HCT116 (cell line): ENCODE data around the gene KNCN.

Source experiments
- CBX3 ChIP-seq: IDR thresholded peaks from 2 replicates; pipeline ENCODE4 v1.6.1; 2012; ENCODE audit warnings: low read depth
- EZH2 ChIP-seq: fragments of 200-600 bp; sonication (generic); IDR thresholded peaks from 2 replicates; pipeline ENCODE4 v1.6.1; 2017; ENCODE audit warnings: antibody characterized with exemption, mixed run types
- EZH2phosphoT487 ChIP-seq: fragments of 200-600 bp; IDR thresholded peaks from 2 replicates; pipeline ENCODE4 v1.6.1; 2018; ENCODE audit warnings: antibody characterized with exemption, borderline replicate concordance
- POLR2A ChIP-seq: IDR thresholded peaks from 2 replicates; pipeline ENCODE4 v1.7.0; 2011; ENCODE audit warnings: borderline replicate concordance; ENCODE audit not compliant: insufficient read depth, insufficient read length; ENCODE audit errors: extremely low read depth
- POLR2AphosphoS5 ChIP-seq: IDR thresholded peaks from 2 replicates; pipeline ENCODE4 v1.6.1; 2011; ENCODE audit warnings: mild to moderate bottlenecking, low read depth, low read length, moderate library complexity
- RAD21 ChIP-seq: IDR thresholded peaks from 2 replicates; pipeline ENCODE4 v1.6.1; 2012; ENCODE audit warnings: low read depth, mild to moderate bottlenecking
- TCF7L2 ChIP-seq: IDR thresholded peaks from 2 replicates; pipeline ENCODE4 v1.7.0; 2011; ENCODE audit warnings: borderline replicate concordance, inconsistent platforms; ENCODE audit not compliant: insufficient read depth, insufficient read length; ENCODE audit errors: extremely low read depth
- YY1 ChIP-seq: IDR thresholded peaks from 2 replicates; pipeline ENCODE4 v1.6.1; 2011; ENCODE audit warnings: low read length, low read depth, moderate library complexity, mild to moderate bottlenecking; ENCODE audit not compliant: insufficient replicate concordance; ENCODE audit errors: extremely low read depth
- ZNF274 ChIP-seq: fragments of 200-500 bp; sonication (Bioruptor generic); IDR thresholded peaks from 2 replicates; pipeline ENCODE4 v1.6.1; 2014; ENCODE audit warnings: mild to moderate bottlenecking, low read depth, low read length, inconsistent platforms
- TF ChIP-seq, protein P1 (sequence below), 3 experiments: fragments of 200-600 bp in 1 of 3; sonication (generic) in 1 of 3; IDR thresholded peaks in 2 of 3; conservative IDR thresholded peaks in 1 of 3; 2 replicates each; pipeline ENCODE4 v1.5.1; 2012 to 2017; ENCODE audit warnings: low read depth in 2 of 3, low read length in 2 of 3, antibody characterized with exemption in 1 of 3, borderline replicate concordance in 1 of 3, control low read depth in 1 of 3, mild to moderate bottlenecking in 1 of 3, mixed read lengths in 1 of 3, mixed run types in 1 of 3, moderate library complexity in 1 of 3; ENCODE audit not compliant: insufficient read depth in 1 of 3
- TF ChIP-seq, protein P2 (sequence below): IDR thresholded peaks from 2 replicates; pipeline ENCODE4 v1.6.1; 2012
- TF ChIP-seq, protein P3 (sequence below): IDR thresholded peaks from 2 replicates; pipeline ENCODE4 v1.6.1; 2011; ENCODE audit warnings: mild to moderate bottlenecking, low read length, moderate library complexity; ENCODE audit not compliant: insufficient replicate concordance; ENCODE audit errors: extremely low read depth
- TF ChIP-seq, protein P4 (sequence below): IDR thresholded peaks from 2 replicates; pipeline ENCODE4 v1.6.1; 2012

- TF ChIP-seq EZH2phosphoT487 = no peak
- TF ChIP-seq RAD21 = no peak
- TF ChIP-seq, protein P1, sequence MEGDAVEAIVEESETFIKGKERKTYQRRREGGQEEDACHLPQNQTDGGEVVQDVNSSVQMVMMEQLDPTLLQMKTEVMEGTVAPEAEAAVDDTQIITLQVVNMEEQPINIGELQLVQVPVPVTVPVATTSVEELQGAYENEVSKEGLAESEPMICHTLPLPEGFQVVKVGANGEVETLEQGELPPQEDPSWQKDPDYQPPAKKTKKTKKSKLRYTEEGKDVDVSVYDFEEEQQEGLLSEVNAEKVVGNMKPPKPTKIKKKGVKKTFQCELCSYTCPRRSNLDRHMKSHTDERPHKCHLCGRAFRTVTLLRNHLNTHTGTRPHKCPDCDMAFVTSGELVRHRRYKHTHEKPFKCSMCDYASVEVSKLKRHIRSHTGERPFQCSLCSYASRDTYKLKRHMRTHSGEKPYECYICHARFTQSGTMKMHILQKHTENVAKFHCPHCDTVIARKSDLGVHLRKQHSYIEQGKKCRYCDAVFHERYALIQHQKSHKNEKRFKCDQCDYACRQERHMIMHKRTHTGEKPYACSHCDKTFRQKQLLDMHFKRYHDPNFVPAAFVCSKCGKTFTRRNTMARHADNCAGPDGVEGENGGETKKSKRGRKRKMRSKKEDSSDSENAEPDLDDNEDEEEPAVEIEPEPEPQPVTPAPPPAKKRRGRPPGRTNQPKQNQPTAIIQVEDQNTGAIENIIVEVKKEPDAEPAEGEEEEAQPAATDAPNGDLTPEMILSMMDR (IDR thresholded peaks at IDR 0.05 in 2 of 3, conservative IDR thresholded peaks at IDR 0.05 in 1 of 3; ENCODE audit: borderline replicate concordance in 1 of 3, insufficient read depth in 1 of 3, low read depth in 2 of 3, low read length in 2 of 3) = no peak
- no peak for TF ChIP-seq CBX3
- no peak for TF ChIP-seq POLR2AphosphoS5
- no peak for TF ChIP-seq TCF7L2
- TF ChIP-seq YY1 = no peak
- TF ChIP-seq EZH2 = no peak
- no peak for TF ChIP-seq POLR2A
- TF ChIP-seq, protein P2, sequence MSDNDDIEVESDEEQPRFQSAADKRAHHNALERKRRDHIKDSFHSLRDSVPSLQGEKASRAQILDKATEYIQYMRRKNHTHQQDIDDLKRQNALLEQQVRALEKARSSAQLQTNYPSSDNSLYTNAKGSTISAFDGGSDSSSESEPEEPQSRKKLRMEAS = no peak
- TF ChIP-seq, protein P3, sequence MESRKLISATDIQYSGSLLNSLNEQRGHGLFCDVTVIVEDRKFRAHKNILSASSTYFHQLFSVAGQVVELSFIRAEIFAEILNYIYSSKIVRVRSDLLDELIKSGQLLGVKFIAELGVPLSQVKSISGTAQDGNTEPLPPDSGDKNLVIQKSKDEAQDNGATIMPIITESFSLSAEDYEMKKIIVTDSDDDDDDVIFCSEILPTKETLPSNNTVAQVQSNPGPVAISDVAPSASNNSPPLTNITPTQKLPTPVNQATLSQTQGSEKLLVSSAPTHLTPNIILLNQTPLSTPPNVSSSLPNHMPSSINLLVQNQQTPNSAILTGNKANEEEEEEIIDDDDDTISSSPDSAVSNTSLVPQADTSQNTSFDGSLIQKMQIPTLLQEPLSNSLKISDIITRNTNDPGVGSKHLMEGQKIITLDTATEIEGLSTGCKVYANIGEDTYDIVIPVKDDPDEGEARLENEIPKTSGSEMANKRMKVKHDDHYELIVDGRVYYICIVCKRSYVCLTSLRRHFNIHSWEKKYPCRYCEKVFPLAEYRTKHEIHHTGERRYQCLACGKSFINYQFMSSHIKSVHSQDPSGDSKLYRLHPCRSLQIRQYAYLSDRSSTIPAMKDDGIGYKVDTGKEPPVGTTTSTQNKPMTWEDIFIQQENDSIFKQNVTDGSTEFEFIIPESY = no peak
- no peak for TF ChIP-seq ZNF274
- TF ChIP-seq, protein P4, sequence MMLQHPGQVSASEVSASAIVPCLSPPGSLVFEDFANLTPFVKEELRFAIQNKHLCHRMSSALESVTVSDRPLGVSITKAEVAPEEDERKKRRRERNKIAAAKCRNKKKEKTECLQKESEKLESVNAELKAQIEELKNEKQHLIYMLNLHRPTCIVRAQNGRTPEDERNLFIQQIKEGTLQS = no peak
Observed at GRCh38 chr1:46508757-46509156, 42.7 kb downstream of the KNCN start.
